ENCODE data around the gene BMP7.

Gene BMP7

GRCh38 chr20:57138198-57138995 is 128.0 kb downstream of the BMP7 start:
- no peaks in the 10 kb centered on the region for H3K36me3 ChIP-seq (ENCODE audit: insufficient read depth, low read length)
- no peak overlapping the region for H2AFZ ChIP-seq (ENCODE audit: low read length)
- H3K4me2 ChIP-seq (ENCODE audit: low read depth, low read length, poor library complexity, severe bottlenecking), result no peak overlapping the region
- H3K27me3 ChIP-seq (ENCODE audit: insufficient read depth, low read length, poor library complexity, severe bottlenecking), result no peaks in the 10 kb centered on the region
- H3K4me1 ChIP-seq (ENCODE audit: insufficient read depth, low read length, poor library complexity, severe bottlenecking), result no peaks in the 10 kb centered on the region
- no peaks in the 10 kb centered on the region for H3K9me2 ChIP-seq (replicated peaks; ENCODE audit: low read depth, low read length)
- H3F3A ChIP-seq (ENCODE audit: low read depth), result no peaks in the 10 kb centered on the region
- H3K9me3 ChIP-seq (ENCODE audit: insufficient read depth, low read depth, low read length), result no peaks in the 10 kb centered on the region
- H4K20me1 ChIP-seq (ENCODE audit: insufficient read depth, low read length, poor library complexity, severe bottlenecking), result no peaks in the 10 kb centered on the region
- H3K79me2 ChIP-seq (ENCODE audit: insufficient read depth, low read length), result no peaks in the 10 kb centered on the region
- no peak overlapping the region for H3K4me3 ChIP-seq (ENCODE audit: low read length, poor library complexity, severe bottlenecking)
- no peak for TF ChIP-seq EZH2phosphoT487 (IDR thresholded peaks at IDR 0.05; ENCODE audit: borderline replicate concordance)
- no peak for TF ChIP-seq CTCF (conservative IDR thresholded peaks at IDR 0.05; ENCODE audit: low read length)
- no peak overlapping the region for H3K9ac ChIP-seq (ENCODE audit: low read depth, low read length, poor library complexity, severe bottlenecking)

DNA sequence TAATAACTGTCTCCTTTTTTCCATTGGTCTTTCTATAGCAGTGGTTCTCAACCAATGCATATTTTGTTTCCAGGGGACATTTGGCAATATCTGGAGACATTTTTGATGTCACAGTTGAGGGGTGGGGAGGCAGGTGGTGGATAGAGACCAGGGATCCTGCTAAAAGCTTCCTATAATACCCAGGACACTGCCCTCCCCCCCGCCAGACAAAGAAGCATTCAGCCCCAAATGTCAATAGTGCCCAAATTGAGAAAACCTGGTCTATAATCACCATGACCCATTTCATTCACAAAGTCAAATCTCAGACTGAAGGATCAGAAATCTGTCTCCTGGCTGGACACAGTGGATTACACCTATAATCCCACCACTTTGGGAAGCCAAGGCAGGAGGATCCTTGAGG is 128.8 kb downstream of the BMP7 start:
- Histone ChIP-seq H3K9me3 (ENCODE audit: insufficient read depth, low read depth, low read length) (no peaks in the 10 kb centered on the region), H3K79me2 (ENCODE audit: insufficient read depth, low read length) (no peaks in the 10 kb centered on the region), H3K9ac (ENCODE audit: low read depth, low read length, poor library complexity, severe bottlenecking) (no peak overlapping the region), H3K36me3 (ENCODE audit: insufficient read depth, low read length) (no peaks in the 10 kb centered on the region), H3F3A (ENCODE audit: low read depth) (no peaks in the 10 kb centered on the region), H3K4me3 (ENCODE audit: low read length, poor library complexity, severe bottlenecking) (no peak overlapping the region), H4K20me1 (ENCODE audit: insufficient read depth, low read length, poor library complexity, severe bottlenecking) (no peaks in the 10 kb centered on the region), H3K27me3 (ENCODE audit: insufficient read depth, low read length, poor library complexity, severe bottlenecking) (no peaks in the 10 kb centered on the region), H2AFZ (ENCODE audit: low read length) (no peak overlapping the region), H3K4me2 (ENCODE audit: low read depth, low read length, poor library complexity, severe bottlenecking) (no peak overlapping the region), H3K4me1 (ENCODE audit: insufficient read depth, low read length, poor library complexity, severe bottlenecking) (no peaks in the 10 kb centered on the region), H3K9me2 (replicated peaks; ENCODE audit: low read depth, low read length) (no peaks in the 10 kb centered on the region)
- TF ChIP-seq EZH2phosphoT487 (IDR thresholded peaks at IDR 0.05; ENCODE audit: borderline replicate concordance) (no peak), CTCF (conservative IDR thresholded peaks at IDR 0.05; ENCODE audit: low read length) (no peak)

DNA sequence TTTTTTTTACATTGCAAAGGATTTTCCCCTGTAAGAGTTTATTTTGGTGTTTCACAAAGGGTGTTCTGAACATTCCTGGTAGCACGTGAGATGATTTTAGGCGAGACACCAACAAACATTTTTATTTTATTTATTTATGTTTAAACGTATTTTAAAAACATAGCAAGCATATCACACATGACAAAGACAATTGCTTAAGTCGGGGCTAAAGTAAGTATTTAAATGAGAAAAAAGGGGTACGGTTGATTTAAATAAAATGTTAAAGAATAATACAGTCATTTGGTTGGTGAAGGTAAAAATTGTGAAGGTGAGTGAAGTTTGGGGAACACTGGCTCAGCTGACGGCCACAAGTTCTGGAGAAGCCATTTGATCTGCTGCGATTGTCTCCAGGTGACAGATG is 129.7 kb downstream of the BMP7 start:
- no peaks in the 10 kb centered on the region for H4K20me1 ChIP-seq (ENCODE audit: insufficient read depth, low read length, poor library complexity, severe bottlenecking)
- H3K27me3 ChIP-seq (ENCODE audit: insufficient read depth, low read length, poor library complexity, severe bottlenecking), result no peaks in the 10 kb centered on the region
- no peaks in the 10 kb centered on the region for H3K4me1 ChIP-seq (ENCODE audit: insufficient read depth, low read length, poor library complexity, severe bottlenecking)
- no peak overlapping the region for H3K9ac ChIP-seq (ENCODE audit: low read depth, low read length, poor library complexity, severe bottlenecking)
- no peak overlapping the region for H3K4me2 ChIP-seq (ENCODE audit: low read depth, low read length, poor library complexity, severe bottlenecking)
- H3F3A ChIP-seq (ENCODE audit: low read depth), result no peaks in the 10 kb centered on the region
- TF ChIP-seq EZH2phosphoT487 (IDR thresholded peaks at IDR 0.05; ENCODE audit: borderline replicate concordance) (no peak), CTCF (conservative IDR thresholded peaks at IDR 0.05; ENCODE audit: low read length) (no peak)
- no peaks in the 10 kb centered on the region for H3K36me3 ChIP-seq (ENCODE audit: insufficient read depth, low read length)
- no peaks in the 10 kb centered on the region for H3K79me2 ChIP-seq (ENCODE audit: insufficient read depth, low read length)
- H3K9me3 ChIP-seq (ENCODE audit: insufficient read depth, low read depth, low read length), result no peaks in the 10 kb centered on the region
- no peak overlapping the region for H3K4me3 ChIP-seq (ENCODE audit: low read length, poor library complexity, severe bottlenecking)
- H3K9me2 ChIP-seq (replicated peaks; ENCODE audit: low read depth, low read length), result no peaks in the 10 kb centered on the region
- no peak overlapping the region for H2AFZ ChIP-seq (ENCODE audit: low read length)
